GM08714 (cell line): ENCODE results near the gene CCL2.

Source experiments
- H3K4me3 ChIP-seq: fragments of 200-500 bp; sonication (Bioruptor generic); 2 replicates; pipeline ENCODE4 v1.5.1; 2014; ENCODE audit warnings: mild to moderate bottlenecking, low read length, inconsistent platforms
- ZNF274 ChIP-seq: IDR thresholded peaks from 2 replicates; pipeline ENCODE4 v1.6.1; 2012; ENCODE audit warnings: mild to moderate bottlenecking, low read depth, low read length

Gene CCL2

GRCh38 chr17:34227707-34228106, 27.4 kb upstream of the CCL2 start:
- TF ChIP-seq ZNF274, result no peak
- H3K4me3 ChIP-seq, result no peak overlapping the region

- H3K4me3 ChIP-seq, result no peak overlapping the region
- no peak for TF ChIP-seq ZNF274
Observed at GRCh38 chr17:34228781-34229180, 26.3 kb upstream of the CCL2 start.

GRCh38 chr17:34230342-34230741, 24.7 kb upstream of the CCL2 start:
- no peak for TF ChIP-seq ZNF274
- H3K4me3 ChIP-seq, result no peak overlapping the region

- no peak overlapping the region for H3K4me3 ChIP-seq
- no peak for TF ChIP-seq ZNF274
Observed at GRCh38 chr17:34234616-34235015, 20.5 kb upstream of the CCL2 start.

DNA sequence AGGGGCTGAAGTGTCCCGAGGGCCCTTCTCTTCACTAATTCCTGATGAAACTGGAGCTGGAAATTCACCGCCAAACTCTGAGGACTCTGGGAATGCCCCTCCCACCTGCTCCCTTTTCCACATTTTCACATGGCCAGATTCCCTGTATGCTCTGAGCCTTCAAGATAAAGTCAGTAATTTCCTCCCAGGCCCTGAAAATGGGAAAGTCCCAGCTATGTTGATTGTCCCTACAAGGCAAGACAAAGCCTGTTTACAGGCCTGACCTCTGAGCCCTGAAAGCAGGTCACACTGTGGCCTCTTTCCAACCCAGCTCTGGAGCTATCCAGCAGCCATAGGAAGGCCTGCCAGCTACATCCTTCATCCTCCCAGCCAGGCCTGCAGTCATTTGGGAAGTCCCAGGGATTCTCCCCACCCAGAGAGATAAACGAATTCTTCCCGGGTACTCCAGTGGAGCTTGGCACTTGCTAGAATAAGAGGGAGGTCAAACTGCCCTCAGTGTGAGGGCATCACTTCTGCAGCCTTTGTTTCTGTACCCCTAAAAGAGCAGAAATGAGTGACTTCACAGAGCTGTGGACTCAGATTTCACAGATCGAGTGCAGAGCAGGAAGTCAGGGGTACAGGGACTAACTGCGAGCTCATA, 19.6 kb upstream of the CCL2 start:
- TF ChIP-seq ZNF274, result no peak
- no peak overlapping the region for H3K4me3 ChIP-seq

DNA sequence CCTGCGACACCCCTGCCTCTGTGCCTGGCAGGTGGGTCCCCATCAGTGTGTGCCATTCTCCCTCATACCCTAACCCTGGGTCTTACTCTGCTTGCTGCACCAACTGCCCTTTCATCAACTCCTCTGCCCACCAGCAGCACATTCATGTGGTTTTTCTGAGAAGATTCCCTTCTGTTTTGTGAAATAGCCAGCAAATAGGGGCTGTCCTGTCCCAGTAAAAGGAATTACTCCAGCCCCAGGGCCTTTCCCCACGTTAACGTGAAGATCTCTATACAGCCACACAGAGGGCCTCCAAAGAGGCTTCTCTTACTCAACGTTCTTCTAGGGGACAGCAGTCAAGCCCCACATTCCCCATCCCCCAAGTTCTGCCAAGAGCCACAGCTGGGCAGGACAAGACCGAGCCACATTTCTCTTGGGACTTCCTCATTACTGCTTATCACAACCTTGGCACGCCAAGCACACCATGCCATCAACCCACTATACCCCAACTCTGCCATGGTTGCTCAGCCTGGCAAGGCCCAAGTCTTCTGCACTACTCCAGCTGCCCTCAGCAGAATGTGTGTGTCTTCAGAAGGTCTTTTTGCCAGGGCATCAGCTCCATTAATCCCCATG, 18.7 kb upstream of the CCL2 start:
- H3K4me3 ChIP-seq, result no peak overlapping the region
- no peak for TF ChIP-seq ZNF274

DNA sequence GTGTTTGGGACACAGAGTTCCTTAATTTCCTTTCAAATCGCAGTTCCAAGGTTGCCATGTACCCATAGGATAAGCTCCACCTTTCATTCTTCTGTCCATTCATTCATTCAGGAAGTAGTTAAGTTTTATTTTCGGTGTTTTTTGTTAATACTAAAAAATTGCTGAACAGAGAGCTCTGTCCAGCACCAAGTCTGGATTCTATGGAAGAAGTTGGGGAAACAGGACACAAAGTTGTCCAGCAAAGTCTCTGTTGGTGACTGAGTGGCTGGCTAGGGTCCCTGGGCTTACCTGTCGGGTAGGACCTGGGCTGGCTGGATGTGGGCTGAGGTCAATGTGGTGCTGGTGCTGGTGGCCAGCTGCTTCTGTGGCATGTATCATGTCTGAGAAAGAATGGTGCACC, 17.6 kb upstream of the CCL2 start:
- no peak for TF ChIP-seq ZNF274
- no peak overlapping the region for H3K4me3 ChIP-seq

- TF ChIP-seq ZNF274, result no peak
- H3K4me3 ChIP-seq, result no peak overlapping the region
Observed at GRCh38 chr17:34241062-34241461, 14.0 kb upstream of the CCL2 start.

- H3K4me3 ChIP-seq, result no peak overlapping the region
- TF ChIP-seq ZNF274, result no peak
Observed at GRCh38 chr17:34242587-34243363, 12.3 kb upstream of the CCL2 start.

DNA sequence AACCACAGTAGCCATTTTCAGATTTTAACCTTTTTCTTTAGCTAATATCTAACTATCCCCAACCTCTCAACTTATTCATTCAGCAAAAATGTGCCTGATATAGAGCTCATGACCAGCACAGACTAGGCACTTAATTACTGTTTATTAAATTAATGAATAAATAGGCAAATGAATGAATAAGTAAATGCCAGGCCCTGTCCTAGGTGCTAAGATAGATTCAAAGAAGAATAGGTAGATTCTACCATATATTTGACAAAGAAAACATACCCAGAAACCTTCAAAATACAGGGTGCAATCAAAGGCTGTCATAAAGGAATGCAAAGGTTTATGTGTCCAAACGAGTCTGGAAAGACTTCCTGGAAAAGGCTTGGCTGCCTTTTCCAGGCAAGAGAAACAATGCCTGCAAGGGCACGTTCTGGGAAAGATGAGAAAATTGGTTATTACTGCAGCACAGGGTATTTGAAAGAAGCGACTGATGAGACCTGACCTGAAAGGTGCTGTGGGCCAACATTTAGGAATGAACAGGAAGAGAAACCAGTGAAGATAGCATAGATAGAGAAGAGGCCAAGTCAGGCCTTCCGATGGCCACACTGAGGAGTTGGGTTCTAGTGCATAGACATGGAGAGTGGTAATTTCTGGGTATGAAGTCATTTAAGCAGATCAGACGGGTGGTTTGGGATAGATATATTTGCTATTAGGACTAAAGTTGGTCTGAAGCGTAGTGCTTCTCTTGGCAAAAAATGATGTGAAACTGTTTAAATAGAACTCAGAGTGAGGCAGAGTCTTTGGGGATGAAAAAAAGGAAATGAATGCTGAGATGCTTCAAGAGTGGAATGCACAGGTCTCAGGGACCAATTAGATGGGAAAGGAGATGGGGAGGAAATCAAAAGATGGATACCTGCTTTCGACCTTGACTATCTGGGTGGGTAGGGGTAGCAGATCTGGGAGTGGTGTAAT, 11.4 kb upstream of the CCL2 start:
- no peak overlapping the region for H3K4me3 ChIP-seq
- TF ChIP-seq ZNF274, result no peak

DNA sequence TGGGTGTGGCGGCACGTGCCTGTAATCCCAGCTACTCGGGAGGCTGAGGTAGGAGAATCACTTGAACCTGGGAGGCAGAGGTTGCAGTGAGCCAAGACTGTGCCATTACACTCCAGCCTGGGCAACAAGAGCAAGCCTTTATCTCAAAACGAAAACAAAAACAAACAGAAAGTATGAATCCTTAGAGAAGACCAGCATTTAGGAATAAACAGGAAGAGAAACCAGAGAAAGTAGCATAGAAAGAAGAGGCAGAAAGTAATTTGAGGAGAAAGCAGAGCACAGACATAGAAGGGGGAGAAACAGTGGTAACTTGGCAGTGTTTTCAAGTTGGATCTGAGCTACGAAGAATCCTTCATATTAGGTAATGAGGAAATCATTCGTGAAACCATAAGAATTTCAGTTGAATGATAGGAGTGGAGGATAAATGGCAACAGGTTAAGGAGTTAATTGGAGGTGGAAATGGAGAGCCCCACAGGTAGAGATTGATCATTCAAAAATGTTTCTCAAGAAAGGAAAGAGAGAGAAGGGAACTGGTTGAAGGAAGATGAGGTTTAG, 9.7 kb upstream of the CCL2 start:
- H3K4me3 ChIP-seq, result no peak overlapping the region
- no peak for TF ChIP-seq ZNF274

DNA sequence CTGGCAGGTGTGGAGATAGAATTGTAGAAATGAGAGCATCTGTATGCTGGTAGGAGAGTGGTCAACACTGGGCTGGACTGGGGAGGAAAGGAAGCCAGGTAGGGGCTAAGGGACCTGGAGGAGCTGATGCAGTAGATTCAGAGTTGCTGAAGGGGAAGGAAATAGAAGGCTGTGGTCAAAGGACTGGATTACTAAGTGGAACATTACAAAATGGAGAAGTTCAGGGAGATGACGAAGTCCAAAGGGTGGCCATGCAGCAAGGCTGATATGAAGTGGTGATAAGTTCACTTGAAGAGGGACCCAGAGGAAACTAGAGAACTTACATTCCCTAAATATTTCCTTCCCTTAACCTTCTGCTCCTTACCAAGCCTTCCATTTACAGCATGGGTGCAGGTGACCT, 8.6 kb upstream of the CCL2 start:
- no peak for TF ChIP-seq ZNF274

DNA sequence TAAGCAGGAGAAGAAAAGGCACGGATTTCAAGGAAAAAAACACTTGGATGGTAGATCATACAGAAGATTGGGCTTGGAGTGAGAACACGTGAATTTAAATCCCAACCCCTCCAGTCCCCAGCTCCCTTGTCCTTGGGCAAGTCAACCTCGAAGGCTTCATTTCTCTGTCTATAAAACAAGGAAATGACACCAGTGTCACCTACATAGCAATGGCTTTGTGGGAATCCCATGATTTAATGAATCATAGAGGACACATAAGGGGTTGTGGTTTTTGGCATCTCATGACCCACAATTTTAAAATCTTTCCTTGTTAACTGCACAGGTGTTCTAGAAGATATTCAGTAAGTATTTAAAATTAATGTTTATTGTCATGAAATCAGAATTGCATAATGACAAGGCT, 8.2 kb upstream of the CCL2 start:
- no peak overlapping the region for H3K4me3 ChIP-seq
- TF ChIP-seq ZNF274, result no peak

More for the DNA sequence above, 8.6 kb upstream of the CCL2 start:
- no peak overlapping the region for H3K4me3 ChIP-seq
